Thoracic aorta (tissue), 2 donors: ENCODE measurements around the gene SCGN. TPM values are rescaled to one million over a fixed set of nuclear protein-coding genes. Genes with fewer than 3 reads are reported as not detected.

Experiments used
- ATAC-seq: fragments of 150-250 bp; one replicate; pipeline ENCODE4 v1.8.0; 2017; ENCODE audit warnings: low read depth; ENCODE audit not compliant: insufficient number of reproducible peaks, low FRiP score
- DNase-seq: peaks from one replicate; pipeline ENCODE4 v3.0.0-alpha.2; 2020; ENCODE audit warnings: low spot score
- H3K27ac ChIP-seq, 2 donors: fragments of 200-600 bp; sonication (generic); 1 replicate in 1 of 2; 2 replicates in 1 of 2; pipeline ENCODE4 v1.5.1; 2016; ENCODE audit warnings: mild to moderate bottlenecking in 2 of 2, moderate library complexity in 2 of 2
- H3K27me3 ChIP-seq: fragments of 200-600 bp; sonication (generic); replicated peaks from 2 replicates; pipeline ENCODE4 v1.6.0; 2016; ENCODE audit warnings: mild to moderate bottlenecking; ENCODE audit not compliant: insufficient read depth
- H3K36me3 ChIP-seq: fragments of 200-600 bp; sonication (generic); one replicate; pipeline ENCODE4 v1.5.1; 2016
- H3K4me1 ChIP-seq, 2 donors: fragments of 200-600 bp; sonication (generic); 1 replicate in 1 of 2; 2 replicates in 1 of 2; pipeline versions ENCODE4 v1.5.1 to v1.6.0; 2016; ENCODE audit warnings: low read depth in 2 of 2, mild to moderate bottlenecking in 1 of 2; ENCODE audit not compliant: control insufficient read depth in 1 of 2
- H3K4me3 ChIP-seq: fragments of 200-600 bp; sonication (generic); 2 replicates; pipeline ENCODE4 v1.5.1; 2016; ENCODE audit warnings: mild to moderate bottlenecking
- H3K9me3 ChIP-seq: fragments of 200-600 bp; sonication (generic); 2 replicates; pipeline ENCODE4 v1.5.1; 2016
- CTCF ChIP-seq: fragments of 200-600 bp; sonication (generic); IDR thresholded peaks from one replicate; pipeline ENCODE4 v1.5.1; 2019; ENCODE audit warnings: antibody characterized with exemption
- total RNA-seq, 2 donors: library from RNA; depleted of rRNA; stranded (reverse); fragments of >200 nt; gene quantifications; one replicate each; pipeline versions ENCODE4 v1.1.0 to v1.2.3, GENCODE V29; 2016

The SCGN gene
- total RNA-seq, 2 donors from 2014 or later = 1.4 to 4.5 TPM

DNA sequence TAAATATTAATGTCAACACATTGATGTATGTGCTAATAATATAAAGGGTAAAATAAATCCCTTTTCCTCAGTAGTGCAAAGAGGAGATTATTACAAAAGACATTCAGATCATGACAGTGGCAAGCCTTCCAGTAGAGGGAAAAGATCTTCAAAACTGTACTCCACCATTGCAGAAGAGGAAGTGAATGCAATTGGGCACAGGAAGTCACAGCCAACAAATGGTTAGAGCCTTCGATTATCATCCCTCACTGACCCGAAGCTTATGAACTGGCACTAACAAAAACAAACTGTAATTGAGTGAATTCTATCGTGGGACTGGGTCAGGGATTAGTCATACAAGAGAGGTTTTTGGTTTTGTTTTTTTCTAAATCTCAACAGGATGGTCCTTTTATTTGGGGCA is 39.3 kb upstream of the SCGN start:
- peaks cover 5 to 17% of the 10 kb centered on the region in 2 donors for H3K4me1 ChIP-seq
- no peaks in the 10 kb centered on the region for H3K9me3 ChIP-seq
- H3K27ac ChIP-seq = no peak overlapping the region
- no peak for TF ChIP-seq CTCF
- H3K4me3 ChIP-seq = no peak overlapping the region
- H3K36me3 ChIP-seq = peaks cover 15% of the 10 kb centered on the region
- DNase-seq (no peak), ATAC-seq (no peak)
- no peaks in the 10 kb centered on the region for H3K27me3 ChIP-seq

DNA sequence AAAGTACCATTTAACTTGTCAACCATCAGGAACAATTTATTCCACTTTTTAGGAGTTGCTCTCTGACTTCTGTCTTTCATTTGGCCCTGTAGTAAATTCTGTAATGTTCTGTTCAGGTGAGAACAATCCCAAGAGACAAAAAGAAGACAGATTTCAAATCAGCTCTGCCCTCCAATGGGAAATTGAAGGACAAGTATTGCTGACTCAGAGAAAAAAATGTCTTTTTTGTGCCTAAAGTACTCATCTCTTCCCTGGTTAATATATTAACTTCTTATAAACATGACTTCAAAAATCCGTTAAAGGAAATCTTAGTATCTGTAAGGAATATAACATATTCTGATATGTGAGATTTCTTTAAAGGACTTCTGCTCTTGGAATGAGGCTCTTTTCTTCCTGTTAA is 38.6 kb upstream of the SCGN start:
- no peaks in the 10 kb centered on the region for H3K27me3 ChIP-seq
- no peaks in the 10 kb centered on the region for H3K9me3 ChIP-seq
- peaks cover 5 to 17% of the 10 kb centered on the region in 2 donors for H3K4me1 ChIP-seq
- H3K4me3 ChIP-seq = no peak overlapping the region
- ATAC-seq = no peak
- TF ChIP-seq CTCF = no peak
- no peak for DNase-seq
- no peak overlapping the region for H3K27ac ChIP-seq
- peaks cover 12% of the 10 kb centered on the region for H3K36me3 ChIP-seq

DNA sequence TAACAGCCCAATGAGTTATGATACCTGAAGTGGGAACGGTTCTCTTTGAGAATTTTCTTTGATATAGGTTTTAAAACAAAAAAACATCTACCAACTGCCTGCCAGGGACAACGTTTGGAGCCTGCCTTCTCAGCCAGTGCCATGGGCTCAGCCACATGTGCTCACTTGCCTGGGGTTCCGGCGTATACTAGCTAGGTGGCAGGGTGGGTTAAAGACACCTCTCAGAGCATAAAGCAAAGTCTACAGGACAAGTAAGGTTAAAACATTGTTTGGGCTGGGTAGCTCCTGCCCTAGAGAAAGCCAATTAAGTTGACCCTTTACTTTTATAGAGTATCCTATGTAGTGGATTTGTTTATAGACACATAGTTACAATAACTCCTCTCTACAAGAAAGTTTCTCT is 38.0 kb upstream of the SCGN start:
- no peak for TF ChIP-seq CTCF
- no peak for DNase-seq
- no peaks in the 10 kb centered on the region for H3K9me3 ChIP-seq
- H3K4me3 ChIP-seq = no peak overlapping the region
- no peaks in the 10 kb centered on the region for H3K27me3 ChIP-seq
- no peak for ATAC-seq
- peaks cover 5 to 17% of the 10 kb centered on the region in 2 donors for H3K4me1 ChIP-seq
- peaks cover 8% of the 10 kb centered on the region for H3K36me3 ChIP-seq
- no peak overlapping the region for H3K27ac ChIP-seq

GRCh38 chr6:25615471-25615870 is 36.5 kb upstream of the SCGN start:
- Histone ChIP-seq H3K9me3 (no peaks in the 10 kb centered on the region), H3K27ac (no peak overlapping the region), H3K4me1 (peaks cover 5 to 17% of the 10 kb centered on the region in 2 donors), H3K36me3 (peaks cover 7% of the 10 kb centered on the region), H3K27me3 (no peaks in the 10 kb centered on the region), H3K4me3 (no peak overlapping the region)
- TF ChIP-seq CTCF = no peak
- no peak for ATAC-seq
- DNase-seq = no peak

DNA sequence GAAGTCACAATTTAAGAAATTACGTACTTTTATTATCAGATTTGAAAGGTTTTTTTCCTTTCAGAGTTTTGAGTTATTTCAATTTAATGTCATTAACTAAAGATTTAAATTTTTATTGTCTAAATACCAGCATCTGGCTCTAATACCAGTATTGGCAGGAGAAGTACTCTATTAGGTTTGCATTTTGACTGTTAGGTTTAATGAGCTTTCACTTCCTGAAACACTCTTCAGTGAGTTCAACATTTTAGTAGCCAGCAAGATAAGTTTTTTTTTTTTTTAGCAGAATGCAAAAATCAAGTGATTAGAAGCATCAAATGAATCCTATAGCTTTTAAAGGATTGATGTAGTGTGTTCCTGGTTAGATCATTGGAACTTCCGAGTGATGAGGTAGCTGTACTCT is 34.0 kb upstream of the SCGN start:
- DNase-seq (no peak), ATAC-seq (no peak)
- H3K36me3 ChIP-seq = peaks cover 11% of the 10 kb centered on the region
- no peaks in the 10 kb centered on the region for H3K9me3 ChIP-seq
- peaks cover 5 to 13% of the 10 kb centered on the region in 2 donors for H3K4me1 ChIP-seq
- no peaks in the 10 kb centered on the region for H3K27me3 ChIP-seq
- no peak for TF ChIP-seq CTCF
- no peak overlapping the region for H3K27ac ChIP-seq
- no peak overlapping the region for H3K4me3 ChIP-seq
